Activated T-cell treated with anti-CD3 and anti-CD28 coated beads, Interleukin-2, amount 50 U/mL, for 72 hours (primary cell): Measurements from ENCODE around the gene TSPAN14. TPM values are rescaled to one million over a fixed set of nuclear protein-coding genes. Genes with fewer than 3 reads are reported as not detected.

Source experiments
- ATAC-seq, 2 donors: fragments of 150-1000 bp; cut with Tn5 transposase; replicated peaks in 1 of 2; 2 replicates each; pipeline ENCODE4 v1.10.0; 2021; ENCODE audit warnings: moderate library complexity in 2 of 2, mild to moderate bottlenecking in 1 of 2
- DNase-seq, 2 donors: peaks; one replicate each; pipeline ENCODE4 v3.0.0; 2021 to 2022; ENCODE audit warnings: mixed read lengths in 1 of 2
- H3K27ac Mint-ChIP-seq: one replicate; pipeline ENCODE4 v1.8.0; 2022; ENCODE audit warnings: mild to moderate bottlenecking, moderate library complexity, mixed read lengths
- H3K27me3 Mint-ChIP-seq: one replicate; pipeline ENCODE4 v1.8.0; 2022; ENCODE audit warnings: low read depth, mixed read lengths
- H3K36me3 Mint-ChIP-seq, 2 donors: one replicate each; pipeline ENCODE4 v1.8.0; 2022; ENCODE audit warnings: mixed read lengths in 2 of 2, mild to moderate bottlenecking in 1 of 2; ENCODE audit not compliant: insufficient read depth in 2 of 2
- H3K4me1 Mint-ChIP-seq: one replicate; pipeline ENCODE4 v1.8.0; 2022; ENCODE audit warnings: low read depth, mixed read lengths
- H3K4me3 Mint-ChIP-seq, 2 donors: one replicate each; pipeline ENCODE4 v1.8.0; 2022; ENCODE audit warnings: mild to moderate bottlenecking in 2 of 2, mixed read lengths in 2 of 2, moderate library complexity in 2 of 2
- H3K9me3 Mint-ChIP-seq, 2 donors: one replicate each; pipeline ENCODE4 v1.8.0; 2022; ENCODE audit warnings: mixed read lengths in 2 of 2
- total RNA-seq, 2 donors: library from RNA; stranded (reverse); gene quantifications; one replicate each; pipeline ENCODE4 v1.2.3, GENCODE V29; 2022

The TSPAN14 gene
- total RNA-seq, 2 donors from 2014 or later: 44.2 to 47.8 TPM

DNA sequence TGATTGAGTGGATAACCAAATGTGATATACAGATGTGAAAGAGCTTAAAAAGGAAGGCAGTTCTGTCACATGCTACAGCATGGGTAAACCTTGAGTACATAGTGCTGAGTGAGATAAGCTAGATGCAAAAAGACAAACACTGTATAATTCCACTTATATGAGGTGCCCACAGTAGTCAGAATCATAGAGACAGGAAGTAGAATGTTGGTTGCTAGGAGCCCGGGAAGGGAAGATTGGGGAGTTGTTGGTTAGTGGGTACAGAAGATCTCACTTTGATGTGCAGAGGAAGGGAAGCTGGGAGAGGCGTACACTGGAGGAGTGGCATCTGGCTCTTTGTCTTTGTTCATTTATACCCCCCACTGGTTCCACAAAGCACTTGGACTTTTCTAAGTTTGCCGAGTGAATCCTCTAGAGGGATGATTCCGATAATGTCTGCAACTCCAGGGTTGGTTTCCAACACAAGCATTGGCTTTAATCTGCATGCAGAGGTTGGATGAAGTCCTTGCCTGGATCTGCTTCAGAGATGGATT lies 39.5 kb downstream of the TSPAN14 start:
- DNase-seq (no peak), ATAC-seq (peak; percentile 68 to 72)
- H3K27ac Mint-ChIP-seq: peak overlapping the region; percentile 85
- peaks cover 100% of the 10 kb centered on the region for H3K4me1 Mint-ChIP-seq
- H3K36me3 Mint-ChIP-seq: peaks cover 16 to 38% of the 10 kb centered on the region in 2 donors
- no peaks in the 10 kb centered on the region for H3K27me3 Mint-ChIP-seq
- peak overlapping the region; percentile 61 to 73 for H3K4me3 Mint-ChIP-seq
- H3K9me3 Mint-ChIP-seq: peaks cover 2 to 3% of the 10 kb centered on the region in 2 donors

DNA sequence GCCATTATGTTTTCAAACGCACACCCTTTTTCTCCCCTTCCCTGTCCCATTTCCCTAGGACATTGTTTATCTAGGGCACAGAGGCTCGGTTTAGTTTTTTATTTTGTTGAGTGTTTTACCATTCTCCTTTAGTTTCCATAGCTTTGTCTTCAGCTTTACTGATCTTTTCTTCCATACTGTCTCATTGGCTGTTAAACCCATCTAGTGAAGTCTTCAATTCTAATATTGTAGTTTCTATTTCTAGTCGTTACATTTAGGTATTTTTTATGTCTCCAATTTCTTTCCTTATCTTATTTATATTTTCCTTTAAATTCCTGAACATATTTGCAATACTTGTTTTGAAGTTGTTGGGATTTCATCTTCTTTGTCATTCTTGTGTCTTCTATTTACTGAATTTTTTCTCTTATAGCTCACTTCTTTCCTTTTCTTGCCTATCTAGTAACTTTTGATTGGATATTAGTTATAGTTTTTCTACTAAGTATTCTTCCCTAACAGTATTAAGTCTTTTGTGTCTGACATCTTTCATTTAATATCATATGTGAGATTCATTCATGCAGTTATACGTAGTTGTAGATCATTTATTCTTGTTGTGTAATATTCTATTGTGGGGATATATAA lies 42.6 kb downstream of the TSPAN14 start:
- peaks cover 5 to 20% of the 10 kb centered on the region in 2 donors for H3K36me3 Mint-ChIP-seq
- peak overlapping the region in 1 of 2 donors; percentile 40 for H3K4me3 Mint-ChIP-seq
- no peak for DNase-seq
- peak overlapping the region; percentile 96 for H3K27ac Mint-ChIP-seq
- no peaks in the 10 kb centered on the region for H3K27me3 Mint-ChIP-seq
- H3K9me3 Mint-ChIP-seq: peaks cover 2 to 3% of the 10 kb centered on the region in 2 donors
- peaks cover 100% of the 10 kb centered on the region for H3K4me1 Mint-ChIP-seq
- ATAC-seq: no peak

DNA sequence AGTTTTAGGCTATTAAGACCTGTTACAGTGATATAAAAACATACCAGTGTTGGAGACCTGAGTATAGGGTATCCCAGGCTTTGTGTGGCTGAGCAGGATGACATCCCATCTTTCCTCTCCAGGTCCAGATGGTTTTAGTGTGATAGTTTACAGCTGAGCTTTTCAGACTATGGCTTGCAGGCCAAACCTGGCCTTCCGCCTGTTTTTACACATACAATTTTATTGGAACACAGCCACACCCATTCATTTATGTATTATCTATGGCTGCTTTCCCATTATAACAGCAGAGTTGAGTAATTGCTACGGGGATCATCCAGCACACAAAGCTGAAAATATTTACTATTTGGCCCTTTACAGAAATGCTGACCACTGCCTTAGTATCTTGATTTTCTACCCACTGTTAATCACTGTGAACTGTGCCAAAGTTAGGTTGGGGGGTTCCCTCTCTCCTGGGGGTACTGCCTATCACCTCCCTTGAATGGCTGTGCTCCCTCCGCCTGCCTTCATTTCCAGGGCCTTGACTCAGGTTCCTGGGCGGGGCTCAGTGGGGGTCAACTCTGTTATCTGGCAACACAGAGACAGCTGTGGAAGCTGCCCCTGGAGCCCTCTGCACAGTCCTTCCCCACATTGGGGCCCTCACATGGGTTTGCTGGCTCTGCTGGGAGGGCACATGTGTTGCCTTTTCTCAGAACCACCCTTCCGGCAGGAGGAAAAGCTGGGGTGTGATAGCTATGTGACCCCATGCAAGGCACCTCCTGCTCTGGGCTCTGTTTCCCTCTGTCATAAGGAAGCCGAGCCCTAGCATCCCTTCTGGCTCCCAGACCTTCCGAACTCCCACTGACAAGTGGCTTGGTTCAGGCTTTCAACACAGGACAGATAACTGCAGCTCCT lies 43.3 kb downstream of the TSPAN14 start:
- Mint-ChIP-seq H3K27me3 (no peaks in the 10 kb centered on the region), H3K27ac (peak overlapping the region; percentile 96), H3K36me3 (peaks cover 5 to 15% of the 10 kb centered on the region in 2 donors), H3K4me1 (peaks cover 100% of the 10 kb centered on the region), H3K4me3 (peak overlapping the region; percentile 77 to 78), H3K9me3 (peaks cover 2 to 3% of the 10 kb centered on the region in 2 donors)
- DNase-seq: no peak
- ATAC-seq: no peak

DNA sequence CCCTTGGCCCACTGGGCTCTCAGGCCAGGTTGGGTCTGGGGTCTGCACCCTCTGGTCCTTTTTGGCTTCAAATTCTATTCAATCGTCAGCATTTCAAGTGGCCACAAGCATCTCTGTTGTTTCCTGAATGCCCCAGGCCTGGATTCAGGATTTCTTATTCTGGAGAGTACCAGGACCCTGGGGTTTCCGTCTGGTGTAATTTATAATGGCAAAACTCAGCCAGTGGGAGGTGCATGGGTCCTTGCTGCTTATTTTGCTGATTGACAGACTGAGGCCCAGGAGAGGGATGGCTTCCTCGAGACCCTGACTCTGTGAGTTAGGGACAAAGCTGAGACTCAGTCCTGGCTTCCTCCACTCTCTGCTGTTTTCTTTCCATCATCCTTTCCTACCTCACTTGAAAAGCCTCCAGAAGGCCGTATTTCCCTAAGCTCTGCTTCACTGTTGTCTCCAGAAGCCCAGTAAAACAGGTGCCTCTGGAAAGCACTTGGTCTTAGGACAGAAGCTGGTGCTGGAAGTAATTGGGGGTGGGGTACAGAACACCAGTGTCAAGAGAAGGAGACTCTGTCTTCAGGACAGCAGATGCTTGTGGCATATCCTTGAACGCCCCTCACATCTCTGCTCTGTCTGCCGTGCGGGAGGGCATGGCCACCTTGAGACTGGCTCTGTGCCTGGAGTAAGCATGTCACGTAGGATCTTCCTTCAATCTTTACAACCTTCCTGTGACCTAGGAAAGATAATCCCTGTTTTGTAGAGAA lies 44.1 kb downstream of the TSPAN14 start:
- ATAC-seq: peak; percentile 23 to 28
- Mint-ChIP-seq H3K4me1 (peaks cover 100% of the 10 kb centered on the region), H3K9me3 (peaks cover 2 to 3% of the 10 kb centered on the region in 2 donors), H3K4me3 (peak overlapping the region; percentile 77 to 78), H3K27ac (peak overlapping the region; percentile 72), H3K36me3 (peaks cover 5 to 15% of the 10 kb centered on the region in 2 donors), H3K27me3 (no peaks in the 10 kb centered on the region)
- no peak for DNase-seq

DNA sequence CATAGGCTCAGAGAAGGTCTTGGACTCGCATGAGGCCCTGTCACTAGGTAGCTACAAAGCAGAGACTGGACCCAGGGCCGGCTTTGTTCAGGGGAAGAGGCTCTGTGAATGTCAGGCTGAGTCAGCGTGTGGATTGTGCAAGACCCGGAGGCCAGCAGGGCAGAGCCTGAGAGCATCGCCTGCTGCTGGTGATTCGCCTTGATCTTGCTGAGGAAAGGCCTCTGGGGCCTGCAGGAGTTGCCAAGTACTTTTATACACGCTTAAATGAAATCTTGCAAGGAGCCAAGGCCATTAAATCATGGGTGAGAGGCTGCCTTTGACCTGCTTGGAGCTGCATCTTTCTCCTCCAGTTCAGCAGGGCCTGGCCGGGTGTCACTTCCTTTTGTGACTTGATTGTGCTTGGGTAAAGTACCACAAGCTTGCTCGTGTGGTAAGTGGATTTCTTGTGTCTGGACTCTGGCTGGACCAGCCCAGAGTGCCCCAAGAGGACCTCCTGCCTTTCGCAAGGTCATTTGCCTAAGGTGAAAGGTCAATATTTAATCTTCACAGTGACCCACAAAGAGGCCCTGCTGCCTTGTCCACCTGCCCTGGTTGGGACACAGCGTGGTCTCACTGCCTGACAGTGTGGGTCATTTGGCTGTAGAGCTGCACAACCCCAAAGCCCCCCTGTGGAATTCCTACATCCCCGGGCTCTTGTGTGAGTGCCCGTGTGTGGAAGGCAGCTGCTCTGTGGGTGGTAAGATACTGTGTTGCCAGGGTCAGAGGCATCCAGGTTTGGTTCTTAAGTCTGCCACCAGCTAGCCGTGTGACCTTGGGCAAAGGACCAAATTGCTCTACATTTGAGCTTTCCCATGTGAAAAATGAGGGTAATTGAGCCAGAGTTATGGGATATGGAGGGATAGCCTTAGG lies 45.0 kb downstream of the TSPAN14 start:
- DNase-seq (peak; percentile 81 to 83), ATAC-seq (peak; percentile 86 to 91)
- Mint-ChIP-seq H3K27ac (peak overlapping the region; percentile 72), H3K36me3 (peaks cover 5 to 11% of the 10 kb centered on the region in 2 donors), H3K27me3 (no peaks in the 10 kb centered on the region), H3K9me3 (peaks cover 2 to 3% of the 10 kb centered on the region in 2 donors), H3K4me1 (peaks cover 100% of the 10 kb centered on the region), H3K4me3 (peak overlapping the region; percentile 77 to 78)

DNA sequence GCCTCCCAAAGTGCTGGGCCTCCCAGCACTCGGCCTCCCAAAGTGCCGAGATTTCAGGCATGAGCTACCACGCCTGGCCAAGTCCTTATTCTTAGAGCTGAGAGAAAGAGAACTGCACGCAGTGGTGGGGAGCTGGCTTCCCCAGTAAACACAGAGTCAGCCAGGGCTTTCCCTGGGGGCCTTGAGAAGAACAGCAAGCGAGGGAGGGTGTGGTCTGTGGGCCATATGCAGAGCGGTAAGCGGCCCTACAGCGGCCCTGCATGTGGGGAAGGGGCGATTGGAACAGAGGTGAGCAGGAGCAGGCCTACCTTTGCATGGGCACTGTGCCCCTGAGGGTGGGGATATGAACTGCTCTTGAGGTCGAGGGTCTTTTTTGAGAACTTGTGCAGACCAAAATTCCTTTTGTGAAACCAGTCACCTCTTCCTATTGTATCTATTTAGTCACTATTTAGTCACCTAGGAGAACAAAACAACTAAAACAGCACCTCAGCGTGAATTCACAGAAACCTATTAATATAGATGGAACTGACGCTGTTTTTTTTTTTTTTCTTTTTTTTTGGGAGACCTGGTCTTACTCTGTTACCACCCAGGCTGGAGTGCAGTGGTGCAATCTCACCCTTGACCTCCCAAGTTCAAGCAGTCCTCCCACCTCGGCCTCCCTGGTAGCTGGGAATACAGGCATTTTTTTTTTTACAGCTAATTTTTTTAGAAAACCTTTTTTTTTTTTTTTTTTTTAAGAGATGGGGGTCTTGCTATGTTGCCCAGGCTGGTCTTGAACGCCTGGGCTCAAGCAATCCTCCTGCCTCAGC lies 46.7 kb downstream of the TSPAN14 start:
- peak; percentile 50 to 70 for DNase-seq
- Mint-ChIP-seq H3K4me3 (peak overlapping the region; percentile 72 to 78), H3K36me3 (peaks cover 3 to 10% of the 10 kb centered on the region in 2 donors), H3K27me3 (no peaks in the 10 kb centered on the region), H3K27ac (peak overlapping the region; percentile 72), H3K9me3 (peaks cover 2 to 3% of the 10 kb centered on the region in 2 donors), H3K4me1 (peaks cover 100% of the 10 kb centered on the region)
- peak; percentile 49 to 75 for ATAC-seq

DNA sequence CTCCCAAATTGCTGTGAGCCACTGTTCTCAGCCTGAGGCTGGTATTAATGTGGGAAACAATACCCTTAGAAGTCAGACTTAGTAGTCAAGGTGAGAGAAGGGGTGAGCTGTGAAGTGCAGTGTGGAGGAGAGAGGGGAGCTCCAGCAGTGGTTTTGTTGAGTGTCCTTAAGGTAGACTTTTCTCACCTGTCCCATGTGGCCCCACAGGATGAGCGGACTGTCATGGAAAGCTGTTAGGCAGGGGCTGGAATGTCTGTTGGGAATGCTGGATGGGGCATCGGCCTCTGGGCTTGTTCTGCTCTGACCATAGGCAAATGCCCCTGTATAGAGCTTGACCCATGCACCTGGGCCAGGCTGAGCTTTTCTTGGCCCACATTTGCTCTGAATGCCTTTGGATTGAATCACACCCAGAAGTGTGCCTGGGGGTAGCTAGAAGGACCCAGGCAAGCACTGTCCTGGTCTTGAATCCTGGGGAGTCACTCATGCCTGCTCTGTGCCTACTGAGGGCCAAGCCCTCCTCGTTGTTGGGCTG lies 47.3 kb downstream of the TSPAN14 start:
- Mint-ChIP-seq H3K9me3 (peaks cover 2 to 3% of the 10 kb centered on the region in 2 donors), H3K36me3 (peaks cover 3 to 7% of the 10 kb centered on the region in 2 donors), H3K4me3 (peak overlapping the region in 1 of 2 donors; percentile 25), H3K27ac (peak overlapping the region; percentile 68), H3K27me3 (no peaks in the 10 kb centered on the region), H3K4me1 (peaks cover 99% of the 10 kb centered on the region)
- ATAC-seq (no peak), DNase-seq (no peak)

DNA sequence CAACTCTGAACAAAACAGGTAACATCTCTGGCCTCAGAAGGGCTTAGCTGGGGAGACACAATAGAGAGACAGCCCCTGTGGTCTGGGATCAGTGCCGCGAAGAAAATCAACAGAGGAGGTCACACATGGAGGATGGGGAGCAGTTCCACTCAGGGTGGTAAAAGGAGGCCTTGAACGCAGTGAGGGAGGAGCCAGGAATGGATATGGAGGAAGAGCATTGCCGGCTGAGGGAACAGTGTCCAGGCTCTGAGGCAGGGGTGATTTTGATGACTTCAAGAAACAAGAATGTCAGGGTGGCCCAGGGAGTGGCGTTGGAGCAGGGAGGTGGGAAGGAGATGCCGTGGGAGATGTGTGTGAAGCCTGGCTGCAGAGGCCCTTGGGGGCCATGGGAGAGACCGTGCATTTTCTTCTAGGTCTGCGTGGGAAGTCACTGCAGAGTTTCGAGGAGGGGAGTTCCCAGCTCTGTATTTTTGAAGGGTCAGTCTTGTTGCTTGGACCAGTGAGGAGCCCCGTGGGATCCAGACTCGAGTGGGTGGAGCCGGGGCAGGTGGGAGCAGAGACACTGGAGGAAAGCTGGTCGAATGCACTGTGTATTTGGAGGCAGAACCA lies 47.9 kb downstream of the TSPAN14 start:
- ATAC-seq (no peak), DNase-seq (no peak)
- peak overlapping the region in 1 of 2 donors; percentile 21 for H3K4me3 Mint-ChIP-seq
- no peaks in the 10 kb centered on the region for H3K9me3 Mint-ChIP-seq
- peak overlapping the region; percentile 68 for H3K27ac Mint-ChIP-seq
- peaks cover 93% of the 10 kb centered on the region for H3K4me1 Mint-ChIP-seq
- peaks cover 0 to 1% of the 10 kb centered on the region in 2 donors for H3K36me3 Mint-ChIP-seq
- no peaks in the 10 kb centered on the region for H3K27me3 Mint-ChIP-seq

GRCh38 chr10:80502621-80503583 lies 48.8 kb downstream of the TSPAN14 start:
- H3K27ac Mint-ChIP-seq: peak overlapping the region; percentile 68
- ATAC-seq: no peak
- peaks cover 84% of the 10 kb centered on the region for H3K4me1 Mint-ChIP-seq
- H3K9me3 Mint-ChIP-seq: no peaks in the 10 kb centered on the region
- peaks cover 0 to 1% of the 10 kb centered on the region in 2 donors for H3K36me3 Mint-ChIP-seq
- peak overlapping the region; percentile 15 to 38 for H3K4me3 Mint-ChIP-seq
- H3K27me3 Mint-ChIP-seq: no peaks in the 10 kb centered on the region
- no peak for DNase-seq

- no peak for DNase-seq
- no peak for ATAC-seq
- Mint-ChIP-seq H3K9me3 (no peaks in the 10 kb centered on the region), H3K4me3 (peak overlapping the region in 1 of 2 donors; percentile 13), H3K27ac (peak overlapping the region; percentile 38), H3K27me3 (no peaks in the 10 kb centered on the region), H3K36me3 (peaks cover 0 to 1% of the 10 kb centered on the region in 2 donors), H3K4me1 (peaks cover 77% of the 10 kb centered on the region)
Observed at GRCh38 chr10:80503584-80504157, 49.6 kb downstream of the TSPAN14 start.
